GM19025 (cell line): ENCODE measurements around the gene LIPC.
A peak's percentile ranks its signal among the peaks of the same experiment; 100 is the strongest.

ENCODE experiments used
- ATAC-seq: cut with Tn5 transposase; IDR thresholded peaks from one replicate; pipeline ENCODE4 v1.9.1; 2021; ENCODE audit warnings: mild to moderate bottlenecking, low read depth, moderate library complexity; ENCODE audit not compliant: unreplicated experiment

LIPC gene

GRCh38 chr15:58510715-58511598 lies 79.2 kb downstream of the LIPC start:
- no peak for ATAC-seq

GRCh38 chr15:58511599-58511987 lies 79.8 kb downstream of the LIPC start:
- no peak for ATAC-seq

GRCh38 chr15:58512522-58512921 lies 80.7 kb downstream of the LIPC start:
- ATAC-seq = no peak

GRCh38 chr15:58513008-58513407 lies 81.2 kb downstream of the LIPC start:
- ATAC-seq = no peak

GRCh38 chr15:58513726-58514336 lies 82.0 kb downstream of the LIPC start:
- ATAC-seq = no peak

- no peak for ATAC-seq
Measured at GRCh38 chr15:58515807-58516206, 84.0 kb downstream of the LIPC start.

- ATAC-seq = no peak
Measured at GRCh38 chr15:58517252-58517681, 85.5 kb downstream of the LIPC start.

GRCh38 chr15:58517682-58518525 lies 86.1 kb downstream of the LIPC start:
- peak; percentile 69 for ATAC-seq

GRCh38 chr15:58518626-58519025 lies 86.8 kb downstream of the LIPC start:
- ATAC-seq = no peak

GRCh38 chr15:58519516-58519915 lies 87.7 kb downstream of the LIPC start:
- ATAC-seq = no peak

GRCh38 chr15:58520464-58520863 lies 88.7 kb downstream of the LIPC start:
- no peak for ATAC-seq

GRCh38 chr15:58520936-58521292 lies 89.1 kb downstream of the LIPC start:
- no peak for ATAC-seq

- no peak for ATAC-seq
Measured at GRCh38 chr15:58521293-58521991, 89.7 kb downstream of the LIPC start.

- ATAC-seq = no peak
Measured at GRCh38 chr15:58522391-58522790, 90.6 kb downstream of the LIPC start.

- ATAC-seq = no peak
Measured at GRCh38 chr15:58522865-58523264, 91.1 kb downstream of the LIPC start.

GRCh38 chr15:58523634-58524033 lies 91.8 kb downstream of the LIPC start:
- no peak for ATAC-seq

GRCh38 chr15:58524247-58524646 lies 92.5 kb downstream of the LIPC start:
- no peak for ATAC-seq

GRCh38 chr15:58525991-58526421 lies 94.2 kb downstream of the LIPC start:
- no peak for ATAC-seq

- no peak for ATAC-seq
Measured at GRCh38 chr15:58526647-58527192, 94.9 kb downstream of the LIPC start.

GRCh38 chr15:58527573-58528187 lies 95.9 kb downstream of the LIPC start:
- ATAC-seq = no peak
